GM18870 (cell line): Measurements from ENCODE around the gene NAA80.

ENCODE experiments used
- ATAC-seq: cut with Tn5 transposase; IDR thresholded peaks from one replicate; pipeline ENCODE4 v1.9.1; 2021; ENCODE audit warnings: moderate library complexity; ENCODE audit not compliant: unreplicated experiment

Gene NAA80, protein sequence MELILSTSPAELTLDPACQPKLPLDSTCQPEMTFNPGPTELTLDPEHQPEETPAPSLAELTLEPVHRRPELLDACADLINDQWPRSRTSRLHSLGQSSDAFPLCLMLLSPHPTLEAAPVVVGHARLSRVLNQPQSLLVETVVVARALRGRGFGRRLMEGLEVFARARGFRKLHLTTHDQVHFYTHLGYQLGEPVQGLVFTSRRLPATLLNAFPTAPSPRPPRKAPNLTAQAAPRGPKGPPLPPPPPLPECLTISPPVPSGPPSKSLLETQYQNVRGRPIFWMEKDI

DNA sequence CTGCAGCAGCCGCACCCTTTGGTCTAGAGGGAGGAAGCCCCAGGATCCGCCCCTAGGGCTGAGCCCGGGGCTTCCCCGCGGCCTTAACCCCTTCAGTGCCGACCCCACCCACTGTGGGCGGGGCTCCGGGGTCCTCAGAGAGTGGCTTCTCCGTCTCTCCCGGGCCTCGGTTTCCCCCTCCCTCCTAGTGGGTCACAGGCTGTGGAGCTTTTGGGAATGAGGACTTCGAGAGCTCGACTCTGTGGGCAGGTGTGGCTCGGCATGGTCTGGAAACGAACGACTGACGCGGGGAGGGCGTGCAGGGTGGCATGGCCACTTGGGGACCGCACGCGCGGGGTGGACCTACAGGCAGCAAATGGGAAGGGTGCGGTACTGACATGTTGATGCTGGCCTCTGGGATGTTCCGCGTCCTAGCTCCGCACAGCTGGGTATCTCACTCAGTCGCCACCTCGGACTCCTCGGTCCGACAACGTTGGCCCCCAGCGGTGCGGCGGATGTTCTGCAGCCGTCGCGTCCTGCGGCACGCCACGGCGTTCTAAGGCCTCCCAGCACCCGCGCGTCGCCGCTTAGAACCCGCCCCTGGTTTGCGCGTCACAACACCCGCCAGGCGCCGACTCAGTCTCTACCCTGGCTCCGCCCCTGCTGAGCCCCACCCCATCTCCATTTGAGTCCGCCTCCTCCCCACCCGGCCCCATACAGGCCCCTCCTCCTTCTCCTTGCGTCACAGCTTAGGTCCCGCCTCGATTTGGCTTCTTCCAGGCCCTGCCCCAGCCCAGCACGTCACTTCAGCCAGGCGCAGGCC, at the start of gene NAA80, which contains the start of gene HYAL3:
NAA80 (minus strand) TSS at position 570 of the 802 bp plus-strand sequence. CDS start 1,942 bp downstream, outside the sequence.
HYAL3 (minus strand) TSS at position 570 of the 802 bp plus-strand sequence. CDS start 3,803 bp downstream, outside the sequence.
- ATAC-seq: peak; percentile 63

DNA sequence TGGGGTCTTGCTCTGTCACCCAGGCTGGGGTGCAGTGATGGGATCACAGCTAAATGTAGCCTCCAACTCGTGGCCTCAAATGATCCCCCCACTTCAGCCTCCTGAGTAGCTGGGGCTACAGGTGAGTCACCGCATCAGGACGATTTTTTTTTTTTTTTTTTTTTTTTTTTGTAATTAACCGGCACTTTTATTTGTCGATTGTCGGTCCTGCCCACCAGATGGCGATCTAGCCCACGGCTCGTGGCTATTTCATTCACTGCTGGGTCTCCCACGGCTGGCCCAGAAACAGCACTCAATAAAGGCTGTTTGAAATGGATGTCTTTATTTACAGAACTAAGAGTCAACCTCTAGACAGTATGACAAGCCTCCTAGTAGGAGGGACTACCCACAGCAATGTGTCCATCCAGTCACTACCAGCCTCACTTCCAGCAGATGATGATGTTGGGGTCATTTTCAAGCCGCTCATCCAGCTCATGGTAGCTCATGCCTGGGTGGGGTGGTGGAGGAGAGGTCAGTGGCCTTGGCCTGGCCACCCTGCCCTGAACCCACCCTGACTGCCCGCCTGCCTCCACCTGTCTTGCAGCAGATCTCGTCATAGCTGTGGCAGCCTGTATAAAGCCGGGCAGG, 48.1 kb upstream of the NAA80 start:
- no peak for ATAC-seq

DNA sequence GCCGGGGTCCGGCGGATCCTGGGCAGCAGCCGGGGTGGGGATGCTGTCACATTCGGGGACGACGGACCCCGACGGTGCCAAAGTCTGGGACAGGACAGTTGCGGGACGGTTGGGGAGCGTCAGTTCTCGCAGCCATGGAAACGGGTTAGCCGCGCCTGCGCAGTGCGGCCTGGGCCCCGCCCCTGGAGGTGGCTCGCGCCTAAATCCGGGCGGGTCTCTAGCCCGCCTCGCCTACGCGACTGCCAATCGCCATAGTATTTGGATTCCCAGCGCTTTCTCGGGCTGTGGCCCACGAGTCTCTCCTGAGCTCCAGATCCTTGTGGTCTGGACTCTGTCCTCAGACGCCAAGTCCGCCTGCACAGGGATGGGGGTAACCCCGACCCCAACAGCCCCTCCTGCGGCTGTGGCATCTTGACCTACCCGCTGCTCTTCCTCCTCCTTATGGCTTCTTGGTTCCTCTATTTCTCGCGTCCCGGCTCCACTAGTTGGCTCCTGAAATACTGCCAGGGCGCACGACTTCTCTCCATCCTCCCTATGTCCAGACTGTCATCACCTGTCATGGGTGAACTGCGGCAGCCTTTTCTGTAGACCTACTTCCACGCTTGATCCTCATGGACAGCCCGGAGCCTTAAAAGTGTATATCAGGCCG, 46.5 kb upstream of the NAA80 start, which contains the start of gene ZMYND10:
ZMYND10 (minus strand) TSS at position 147 of the 649 bp plus-strand sequence. CDS start 153 bp downstream, outside the sequence.
- ATAC-seq: no peak

DNA sequence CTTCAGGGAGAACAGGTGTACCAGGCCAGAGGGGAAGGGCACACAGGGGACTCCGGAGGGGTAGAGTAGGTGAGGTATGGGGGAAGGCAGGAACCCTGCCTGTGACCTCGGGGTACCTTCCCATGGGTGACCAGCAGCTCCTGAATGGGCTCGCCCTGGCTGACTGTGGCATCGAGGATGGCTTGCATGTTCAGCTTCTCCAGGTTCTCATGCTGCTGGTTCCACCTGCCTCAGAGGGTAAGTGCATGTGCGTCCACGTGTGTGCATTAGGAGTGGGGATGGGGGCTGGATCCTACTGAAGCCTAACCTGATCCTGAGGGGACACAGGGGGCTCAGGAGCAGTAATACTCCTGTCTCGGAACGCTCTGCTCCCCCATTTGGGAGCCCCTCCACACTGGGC, 45.8 kb upstream of the NAA80 start:
- no peak for ATAC-seq

DNA sequence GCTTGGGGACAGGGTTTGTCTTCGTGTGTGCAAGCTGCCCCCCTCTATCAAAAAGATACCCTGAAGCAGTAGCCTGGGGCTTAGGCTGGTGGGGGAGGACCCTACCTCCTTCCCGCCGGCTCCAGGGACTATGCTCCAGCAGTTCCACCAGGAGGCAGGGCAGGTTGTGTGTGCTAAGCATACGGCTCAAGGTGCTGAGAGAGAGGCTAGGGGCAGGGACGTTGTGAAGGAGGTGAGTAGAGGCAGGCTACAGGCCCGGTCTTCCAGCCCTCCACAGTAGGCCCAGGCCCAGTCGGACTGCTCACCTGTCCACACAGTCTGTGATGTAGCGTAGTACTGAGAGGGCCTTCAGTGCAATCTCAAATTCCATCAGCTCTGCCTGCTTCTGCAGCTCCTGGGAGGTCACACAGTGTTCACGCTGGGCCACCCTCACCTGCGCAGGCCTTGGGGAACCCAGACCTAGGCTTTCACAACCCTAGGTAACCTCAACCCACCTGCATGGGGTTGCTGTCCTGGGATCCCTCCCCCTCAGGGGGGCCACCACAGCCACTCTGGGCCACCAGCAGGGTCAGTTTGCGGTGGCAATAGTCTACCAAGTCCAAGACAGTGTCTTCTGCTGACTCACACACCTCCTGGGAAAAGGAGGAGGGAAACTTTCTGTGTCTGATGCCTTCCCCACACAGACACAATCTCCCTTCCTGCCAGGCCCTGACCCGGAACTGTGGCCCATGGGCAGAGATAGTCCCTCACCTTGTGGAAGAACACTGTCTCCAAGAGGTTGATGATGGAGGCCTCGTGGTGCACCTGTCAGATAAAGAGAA, 43.8 kb upstream of the NAA80 start:
- ATAC-seq: no peak

DNA sequence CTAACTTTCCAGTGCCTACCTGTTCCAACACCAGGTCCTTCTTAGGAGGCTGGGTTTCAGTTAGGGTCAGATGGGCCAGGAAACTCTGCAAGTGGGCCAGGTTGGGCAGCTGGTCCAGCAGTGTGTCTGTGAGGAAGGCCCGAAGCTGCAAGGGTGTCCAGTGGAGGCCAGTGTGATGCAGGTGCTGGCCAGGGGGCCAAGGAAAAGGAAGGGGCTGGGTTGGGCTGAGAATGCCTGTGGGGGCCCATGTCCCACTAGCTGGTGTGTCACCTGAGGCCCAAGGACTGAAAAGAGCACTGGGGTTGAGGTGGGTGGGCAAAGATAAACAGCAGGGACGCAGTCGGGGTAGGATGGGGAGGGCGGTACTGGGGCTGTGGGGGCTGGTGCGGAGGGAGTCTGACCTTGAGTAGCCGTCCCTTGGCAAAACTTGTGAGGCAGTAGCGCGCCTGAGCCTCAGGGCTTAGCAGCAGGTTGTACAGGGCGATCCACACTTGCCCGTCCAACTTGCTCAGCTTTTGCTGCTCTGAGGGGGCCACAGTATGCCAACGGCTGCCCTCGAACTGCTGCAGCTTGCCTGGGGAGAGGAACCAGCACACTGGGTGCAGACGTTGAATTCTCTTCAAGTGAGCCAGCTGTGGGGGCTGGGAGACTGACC, 42.9 kb upstream of the NAA80 start:
- no peak for ATAC-seq

DNA sequence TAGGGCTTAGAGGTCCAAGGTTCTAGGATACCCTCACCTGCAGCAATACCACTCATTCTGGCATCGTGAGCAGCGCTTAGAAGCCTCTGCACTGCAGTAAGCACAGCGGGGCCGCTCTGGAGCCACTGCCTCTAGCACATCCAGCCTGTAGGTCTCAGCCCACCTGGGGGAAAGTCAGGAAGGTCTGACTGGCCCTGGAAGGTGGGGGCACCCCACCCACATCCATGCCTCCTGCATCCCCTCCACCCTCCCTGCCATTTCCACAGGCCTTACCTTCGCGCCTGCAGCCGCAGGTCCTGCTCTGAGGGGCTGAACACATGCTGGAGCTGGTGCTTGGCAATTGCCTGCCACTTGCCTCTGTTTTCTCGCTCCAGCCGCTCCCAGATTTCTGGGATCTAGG, 42.3 kb upstream of the NAA80 start:
- ATAC-seq: no peak

DNA sequence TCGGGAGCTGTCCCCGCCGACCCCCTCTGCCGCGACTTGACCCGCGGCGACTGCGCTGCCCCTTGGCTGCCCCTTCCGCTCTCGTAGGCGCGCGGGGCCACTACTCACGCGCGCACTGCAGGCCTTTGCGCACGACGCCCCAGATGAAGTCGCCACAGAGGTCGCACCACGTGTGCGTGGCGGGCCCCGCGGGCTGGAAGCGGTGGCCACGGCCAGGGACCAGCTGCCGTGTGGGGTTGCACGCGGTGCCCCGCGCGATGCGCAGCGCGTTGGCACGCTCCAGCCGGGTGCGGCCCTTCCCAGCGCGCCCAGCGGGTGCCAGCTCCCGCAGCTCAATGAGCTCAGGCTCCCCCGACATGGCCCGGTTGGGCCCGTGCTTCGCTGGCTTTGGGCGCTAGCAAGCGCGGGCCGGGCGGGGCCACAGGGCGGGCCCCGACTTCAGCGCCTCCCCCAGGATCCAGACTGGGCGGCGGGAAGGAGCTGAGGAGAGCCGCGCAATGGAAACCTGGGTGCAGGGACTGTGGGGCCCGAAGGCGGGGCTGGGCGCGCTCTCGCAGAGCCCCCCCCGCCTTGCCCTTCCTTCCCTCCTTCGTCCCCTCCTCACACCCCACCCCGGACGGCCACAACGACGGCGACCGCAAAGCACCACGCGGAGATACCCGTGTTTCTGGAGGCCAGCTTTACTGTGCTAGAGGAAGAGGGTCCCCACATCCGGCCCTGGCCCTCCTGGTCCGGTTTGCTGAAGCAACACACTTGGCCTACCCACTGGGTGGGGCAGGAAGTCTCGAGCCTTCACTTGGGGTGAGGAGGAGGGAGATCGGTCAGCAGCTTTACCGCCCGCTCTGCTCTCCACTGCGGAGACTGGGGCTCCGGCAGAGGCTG, 41.5 kb upstream of the NAA80 start, which contains the start of gene RASSF1:
RASSF1 (minus strand) TSS at position 389 of the 882 bp plus-strand sequence; CDS start at position 358, 31 bp downstream.
- no peak for ATAC-seq

DNA sequence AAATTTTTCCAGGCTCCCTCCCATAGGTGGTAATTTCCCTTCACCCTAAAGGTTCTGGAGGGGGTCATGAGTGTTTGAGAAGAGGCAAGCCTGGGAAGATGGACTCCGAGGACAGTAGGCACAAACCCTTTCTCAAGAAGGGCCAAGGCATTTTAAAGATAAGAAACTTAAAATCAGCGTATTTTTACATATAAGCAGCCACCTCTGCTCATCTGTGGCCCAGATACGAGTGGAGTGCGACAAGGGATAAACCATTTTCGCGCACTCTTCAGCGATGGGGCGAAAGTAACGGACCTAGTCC, 40.9 kb upstream of the NAA80 start:
- ATAC-seq: no peak

DNA sequence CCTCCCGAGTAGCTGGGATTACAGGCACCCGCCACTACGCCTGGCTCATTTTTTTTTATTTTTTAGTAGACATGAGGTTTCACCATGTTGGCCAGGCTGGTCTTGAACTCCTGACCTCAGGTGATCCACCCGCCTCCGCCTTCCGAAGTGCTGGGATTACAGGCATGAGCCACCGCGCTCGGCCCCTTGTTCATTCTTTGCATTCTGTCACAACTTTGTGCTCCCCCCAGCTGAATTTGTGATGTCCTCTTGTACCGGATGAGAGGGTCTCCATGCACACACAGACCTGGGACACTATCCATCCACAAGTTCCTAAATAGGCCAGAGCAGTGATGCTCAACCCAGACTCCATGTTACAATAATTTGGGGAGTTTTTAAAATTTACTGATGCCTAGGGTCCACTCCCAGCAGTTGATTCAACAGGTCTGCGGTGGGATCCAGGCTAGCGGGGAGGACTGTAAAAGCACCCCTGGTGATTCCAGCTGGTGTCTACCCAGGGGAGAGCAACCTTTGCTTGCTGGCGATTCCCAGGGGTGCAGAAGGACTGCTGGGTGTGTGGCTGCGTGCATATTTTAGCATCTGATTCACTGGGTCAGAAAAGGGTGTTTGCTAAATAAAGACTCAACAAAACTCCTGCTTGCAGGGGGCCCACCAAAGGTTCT, 40.4 kb upstream of the NAA80 start:
- no peak for ATAC-seq

DNA sequence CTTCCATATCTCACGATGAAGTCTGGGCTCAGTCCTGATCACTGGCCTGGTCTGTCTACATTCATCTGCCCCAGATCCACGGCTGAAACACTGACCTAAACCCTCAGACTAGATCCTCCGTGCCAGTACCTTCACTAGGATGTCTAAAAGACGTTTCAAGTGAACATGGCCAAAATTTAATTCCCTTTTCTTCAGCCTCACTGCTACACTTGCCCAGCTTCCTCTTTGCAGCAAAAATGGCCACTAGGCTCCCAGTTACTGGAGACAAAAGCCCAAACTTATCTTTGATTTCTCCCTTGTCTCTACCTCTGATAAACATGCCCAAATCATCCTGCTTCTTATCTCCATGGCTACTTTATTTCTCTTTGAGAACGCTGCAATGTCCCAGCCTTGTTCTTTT, 39.8 kb upstream of the NAA80 start:
- no peak for ATAC-seq

DNA sequence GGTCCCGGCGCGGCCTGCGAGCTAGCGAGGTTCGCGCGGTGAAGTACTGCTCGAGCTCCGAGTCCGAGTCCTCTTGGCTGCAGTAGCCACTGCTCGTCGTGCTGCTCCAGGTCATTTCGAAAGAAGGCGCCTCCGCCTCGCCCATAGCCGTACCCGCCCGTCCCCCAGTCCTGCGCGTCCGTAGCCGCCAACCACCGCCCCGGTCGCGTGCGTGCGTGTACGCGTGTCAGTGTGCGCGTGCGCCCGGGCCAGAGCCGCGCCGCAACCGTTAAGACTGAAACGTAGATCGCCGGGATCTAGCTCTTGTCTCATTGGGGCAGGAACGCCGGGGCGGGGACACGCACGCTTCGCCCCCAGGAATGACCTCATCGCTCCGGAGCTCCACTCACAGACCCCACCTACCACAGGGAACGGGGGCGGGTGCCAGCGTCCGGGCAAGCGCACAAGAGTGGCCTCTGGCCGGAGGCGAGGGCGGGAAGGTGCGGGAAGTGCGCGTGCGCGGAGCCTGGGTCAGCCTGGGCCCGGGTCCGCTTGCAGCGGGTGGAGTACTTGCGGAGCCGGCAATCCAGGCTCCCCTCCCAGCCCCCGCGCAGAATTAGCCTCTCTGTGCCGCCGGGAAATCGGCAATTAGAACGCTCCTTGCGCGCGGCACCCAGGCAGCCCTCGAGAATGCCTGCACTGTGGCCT, 38.1 kb upstream of the NAA80 start:
- ATAC-seq: peak; percentile 80

DNA sequence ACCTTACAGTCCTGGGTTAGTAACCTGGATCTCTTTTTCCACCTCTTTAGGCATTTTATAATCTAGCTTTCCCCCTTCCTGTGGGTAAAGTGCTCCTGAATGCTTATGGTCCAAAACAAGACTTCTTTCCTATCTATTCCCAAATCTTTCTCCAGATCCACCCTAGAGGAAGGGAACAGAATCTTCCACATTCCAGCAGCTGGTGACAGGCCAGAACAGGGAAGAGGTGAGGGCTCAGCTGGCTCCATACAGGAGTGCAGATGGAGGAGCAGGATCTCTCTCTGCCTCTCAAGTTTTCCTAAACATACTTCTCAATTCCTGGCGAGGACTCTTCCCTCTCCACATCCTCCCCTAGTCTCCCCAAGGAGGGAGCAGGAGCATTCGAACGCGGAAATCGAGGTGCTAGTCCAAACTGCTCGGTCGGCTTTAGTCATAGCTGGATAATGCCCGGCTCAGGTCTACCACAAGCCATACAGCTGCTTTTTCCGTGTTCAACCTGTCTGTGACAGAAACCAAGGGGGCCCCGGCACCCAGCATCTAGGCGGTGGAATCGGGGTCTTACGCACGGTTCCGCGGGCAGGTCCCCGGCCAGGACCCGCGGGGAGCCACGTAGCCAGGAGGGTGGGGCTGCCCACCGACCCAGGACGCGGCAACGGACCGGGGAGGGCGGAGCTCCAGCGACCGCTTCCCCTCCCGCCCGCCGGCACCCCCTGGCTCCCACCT, 37.4 kb upstream of the NAA80 start:
- peak; percentile 23 for ATAC-seq

DNA sequence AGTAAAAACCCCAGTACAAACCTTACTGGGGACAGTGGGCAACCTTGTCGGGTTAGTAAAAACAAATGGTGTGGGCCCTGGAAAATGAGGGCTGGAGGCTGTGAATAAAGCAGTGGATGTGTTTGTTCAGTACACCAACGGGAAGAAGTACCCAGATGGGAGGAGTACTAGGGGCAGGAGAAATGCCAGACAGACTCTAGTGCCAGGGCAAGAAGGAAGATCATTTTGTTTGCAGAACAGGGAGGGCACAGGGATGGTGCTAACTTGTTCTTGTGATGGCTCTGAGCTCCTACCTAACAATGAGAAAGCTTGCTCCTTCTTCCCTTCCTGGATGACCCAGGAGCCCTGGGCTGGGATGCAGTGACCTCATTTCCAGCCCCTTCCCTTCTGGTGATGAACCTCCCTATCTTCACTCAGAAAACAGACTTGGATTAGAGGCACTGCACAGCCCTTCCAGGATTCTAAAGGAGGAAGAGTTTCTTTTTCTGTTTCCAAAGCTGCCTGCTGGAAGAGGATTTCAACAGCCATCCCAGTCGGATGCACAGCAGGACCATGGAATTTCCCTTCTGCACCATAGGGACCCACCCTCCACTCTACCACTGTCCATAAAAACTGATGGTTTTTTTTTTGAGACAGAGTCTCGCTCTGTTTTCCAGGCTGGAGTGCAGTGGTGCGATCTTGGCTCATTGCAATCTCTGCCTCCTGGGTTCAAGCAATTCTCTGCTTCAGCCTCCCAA, 35.3 kb upstream of the NAA80 start:
- ATAC-seq: no peak

DNA sequence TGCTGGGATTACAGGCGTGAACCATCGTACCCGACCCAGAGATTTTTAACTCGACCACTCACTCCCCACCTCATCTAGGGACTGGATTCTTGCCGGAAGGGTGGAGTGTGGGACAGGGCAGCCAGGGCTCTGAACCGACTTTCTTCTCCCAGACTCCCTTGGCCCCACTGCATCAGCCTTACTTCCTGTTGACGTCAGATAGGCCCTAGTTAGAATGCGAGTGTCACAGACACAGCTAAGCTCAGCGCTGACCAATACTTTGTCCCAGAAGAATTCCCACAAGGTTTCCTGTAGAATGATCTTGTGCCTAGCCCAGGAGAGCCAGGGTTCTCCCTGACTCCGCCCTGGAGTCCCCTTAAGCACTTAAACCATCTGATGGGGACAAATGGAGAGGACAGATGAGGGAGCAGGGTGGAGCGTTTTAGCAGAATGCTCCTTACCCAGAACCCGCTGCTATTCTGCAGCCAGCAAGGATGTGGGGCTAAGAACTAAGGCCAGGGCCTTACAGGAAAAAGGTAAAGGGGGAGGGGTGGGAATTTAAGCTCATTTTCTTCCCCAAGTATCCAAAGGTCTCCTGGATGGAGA, 34.6 kb upstream of the NAA80 start:
- no peak for ATAC-seq

DNA sequence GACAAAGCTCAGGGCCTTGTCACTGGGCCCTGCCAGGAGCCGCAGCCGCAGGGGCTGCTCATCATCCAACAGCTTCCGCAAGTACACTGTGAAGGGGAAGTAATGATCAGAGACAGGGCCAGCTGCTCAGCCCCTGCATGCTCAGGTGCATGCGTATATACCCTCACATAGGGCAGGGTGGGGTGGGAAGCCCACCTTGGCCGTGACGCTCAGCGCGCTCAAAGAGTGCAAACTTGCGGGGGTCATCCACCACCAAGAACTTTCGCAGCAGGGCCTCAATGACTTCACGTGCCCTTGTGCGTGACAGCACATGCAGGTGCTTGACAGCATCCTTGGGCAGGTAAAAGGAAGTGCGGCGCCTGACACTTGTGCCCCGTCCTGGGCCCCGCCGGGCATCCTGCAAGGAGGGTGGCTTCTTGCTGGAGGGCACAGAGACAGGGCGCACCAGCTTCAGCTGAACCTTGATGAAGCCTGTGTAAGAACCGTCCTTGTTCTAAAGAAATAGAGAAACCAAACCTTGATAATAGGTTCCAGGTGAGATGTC, 32.2 kb upstream of the NAA80 start:
- no peak for ATAC-seq
